HepG2 (cell line): Measurements from ENCODE around the gene GPS2. TPM values are rescaled to one million over a fixed set of nuclear protein-coding genes. Genes with fewer than 3 reads are reported as not detected.

Experiments
- ATAC-seq: fragments of 200-7000 bp; cut with Tn5 transposase; 3 replicates; pipeline ENCODE4 v1.9.1; 2020; ENCODE audit warnings: mild to moderate bottlenecking, moderate library complexity
- BruUV-seq: library from RNA; stranded (reverse); fragments of 400-500 nt; replicated peaks from 2 replicates; lab custom pipeline; 2021; lab: Mats Ljungman, UMichigan
- CTCF ChIA-PET: fragments of 300-600 bp; formaldehyde crosslinking; extraction: SDS; loops from one replicate; lab custom pipeline; 2021; ENCODE audit warnings: low total read pairs, inconsistent platforms, low intra/inter-chr PET ratio; lab: Yijun Ruan, JAX
- POLR2A ChIA-PET: fragments of 350-600 bp; sonication (Branson Sonifier 250); formaldehyde crosslinking; loops from one replicate; lab custom pipeline; 2020; ENCODE audit warnings: antibody characterized with exemption, inconsistent platforms; lab: Yijun Ruan, JAX
- DNase-seq: peaks from one replicate; pipeline ENCODE4 v3.0.0-alpha.2; 2015; ENCODE audit warnings: low spot score
- FAIRE-seq: peaks from 3 replicates; lab custom pipeline; 2011; peaks lifted over from hg19 to GRCh38; lab: Jason Lieb, UNC
- H2AFZ ChIP-seq: one replicate; pipeline ENCODE4 v1.6.1; 2011; ENCODE audit warnings: low read length, inconsistent platforms
- H3K27ac ChIP-seq: fragments of 300-600 bp; 3 replicates; pipeline ENCODE4 v1.8.0; 2011; ENCODE audit warnings: mixed run types, mild to moderate bottlenecking, mixed read lengths, low read length, inconsistent platforms; ENCODE audit not compliant: insufficient read depth; ENCODE audit errors: extremely low read length
- H3K27me3 ChIP-seq, 2 experiments: fragments of 200-600 bp in 1 of 2; 2 replicates in 1 of 2; 3 replicates in 1 of 2; pipeline versions ENCODE4 v1.6.0 to v1.8.0; 2011; ENCODE audit warnings: low read length in 2 of 2, mild to moderate bottlenecking in 2 of 2, moderate library complexity in 2 of 2, inconsistent platforms in 1 of 2; ENCODE audit not compliant: insufficient read depth in 2 of 2, control insufficient read depth in 1 of 2
- H3K36me3 ChIP-seq, 2 experiments: fragments of 200-600 bp in 1 of 2; replicated peaks in 1 of 2; 2 replicates in 1 of 2; 3 replicates in 1 of 2; pipeline versions ENCODE4 v1.5.1 to v1.8.0; 2011; ENCODE audit warnings: low read length in 2 of 2, inconsistent platforms in 1 of 2; ENCODE audit not compliant: insufficient read depth in 2 of 2, control insufficient read depth in 1 of 2
- H3K4me1 ChIP-seq: 2 replicates; pipeline ENCODE4 v1.5.1; 2012; ENCODE audit warnings: low read length, inconsistent platforms; ENCODE audit not compliant: insufficient read depth
- H3K4me2 ChIP-seq: 2 replicates; pipeline ENCODE4 v1.6.0; 2011; ENCODE audit warnings: low read depth, low read length, inconsistent platforms
- H3K4me3 ChIP-seq, 3 experiments: fragments of 200-600 bp in 1 of 3; sonication (generic), shearing (Covaris generic) in 1 of 3; replicated peaks in 1 of 3; 2 replicates each; pipeline ENCODE4 v1.5.1; 2011 to 2016; ENCODE audit warnings: low read length in 3 of 3, inconsistent platforms in 2 of 3, low read depth in 2 of 3, mild to moderate bottlenecking in 2 of 3, control low read depth in 1 of 3, mixed read lengths in 1 of 3; ENCODE audit not compliant: insufficient read depth in 1 of 3
- H3K79me2 ChIP-seq: one replicate; pipeline ENCODE4 v1.6.1; 2011; ENCODE audit warnings: low read length, inconsistent platforms; ENCODE audit not compliant: insufficient read depth
- H3K9ac ChIP-seq: 2 replicates; pipeline ENCODE4 v1.6.0; 2011; ENCODE audit warnings: mild to moderate bottlenecking, low read depth, low read length, inconsistent platforms; ENCODE audit not compliant: insufficient read depth
- H3K9me3 ChIP-seq: 2 replicates; pipeline ENCODE4 v1.5.1; 2012; ENCODE audit warnings: mild to moderate bottlenecking, low read length
- H4K20me1 ChIP-seq: 2 replicates; pipeline ENCODE4 v1.6.0; 2011; ENCODE audit warnings: inconsistent platforms, mild to moderate bottlenecking, low read length, moderate library complexity; ENCODE audit not compliant: insufficient read depth
- AGO2 ChIP-seq: fragments of 200-400 bp; formaldehyde crosslinking; optimal IDR thresholded peaks from 2 replicates; pipeline ENCODE3; 2017; ENCODE audit warnings: mild to moderate bottlenecking, low read depth, low read length, moderate library complexity
- ARNT2 ChIP-seq: sonication (generic); formaldehyde crosslinking; IDR thresholded peaks from 2 replicates; pipeline ENCODE4 v1.8.0; 2022; ENCODE audit warnings: mild to moderate bottlenecking, low read depth, missing genetic modification reagents, moderate library complexity
- HDAC2 ChIP-seq: sonication (generic); formaldehyde crosslinking; IDR thresholded peaks from 2 replicates; pipeline ENCODE4 v1.4.0; 2020; ENCODE audit warnings: missing genetic modification reagents
- HMG20A ChIP-seq: IDR thresholded peaks from 2 replicates; pipeline ENCODE4 v1.6.1; 2016; ENCODE audit warnings: borderline replicate concordance
- MTERF4 ChIP-seq: sonication (generic); formaldehyde crosslinking; IDR thresholded peaks from 2 replicates; pipeline ENCODE4 v1.8.0; 2023; ENCODE audit warnings: mild to moderate bottlenecking, missing genetic modification reagents
- PCBP1 ChIP-seq: fragments of 200-400 bp; formaldehyde crosslinking; IDR thresholded peaks from 2 replicates; pipeline ENCODE4 v1.6.1; 2017; ENCODE audit warnings: mild to moderate bottlenecking, low read depth, low read length, borderline replicate concordance
- PCBP2 ChIP-seq: fragments of 200-400 bp; formaldehyde crosslinking; optimal IDR thresholded peaks from 2 replicates; pipeline ENCODE3; 2018; ENCODE audit warnings: low read length, low read depth; ENCODE audit not compliant: poor library complexity, severe bottlenecking
- RXRA ChIP-seq: sonication (generic); formaldehyde crosslinking; IDR thresholded peaks from 2 replicates; pipeline ENCODE4 v1.5.1; 2020; ENCODE audit warnings: missing genetic modification reagents
- SMYD3 ChIP-seq: sonication (generic); formaldehyde crosslinking; IDR thresholded peaks from 2 replicates; pipeline ENCODE4 v1.8.1; 2023; ENCODE audit warnings: mild to moderate bottlenecking, missing genetic modification reagents
- SP4 ChIP-seq: sonication (generic); formaldehyde crosslinking; IDR thresholded peaks from 2 replicates; pipeline ENCODE4 v1.8.1; 2023; ENCODE audit warnings: mild to moderate bottlenecking, missing genetic modification reagents
- ZBTB21 ChIP-seq: sonication (generic); formaldehyde crosslinking; IDR thresholded peaks from 2 replicates; pipeline ENCODE4 v1.4.0; 2020; ENCODE audit warnings: missing genetic modification reagents
- ZFYVE20 ChIP-seq: sonication (generic); formaldehyde crosslinking; IDR thresholded peaks from 2 replicates; pipeline ENCODE4 v1.8.0; 2023; ENCODE audit warnings: low read depth, mild to moderate bottlenecking, moderate library complexity, missing genetic modification reagents, borderline replicate concordance
- ZNF180 ChIP-seq: sonication (generic); formaldehyde crosslinking; IDR thresholded peaks from 2 replicates; pipeline ENCODE4 v1.4.0; 2020; ENCODE audit warnings: low read depth, missing genetic modification reagents, borderline replicate concordance
- ZNF574 ChIP-seq: sonication (generic); formaldehyde crosslinking; IDR thresholded peaks from 2 replicates; pipeline ENCODE4 v1.4.0; 2020; ENCODE audit warnings: missing genetic modification reagents
- ZNF850 ChIP-seq: sonication (generic); formaldehyde crosslinking; conservative IDR thresholded peaks from 2 replicates; pipeline ENCODE4 v1.9.0; 2021; ENCODE audit warnings: mild to moderate bottlenecking, missing genetic modification reagents
- WGBS: methylation state at CpG from one replicate; pipeline ENCODE4 v1.1.6; 2017; ENCODE audit warnings: low lambda C conversion rate; 5-methylcytosine and 5-hydroxymethylcytosine counted together
- in situ Hi-C: cut with HindIII; loops from 2 replicates; pipeline ENCODE4 v1.10.0; 2017; ENCODE audit warnings: low pct_unique_long_range_greater_than_20kb; ENCODE audit not compliant: extremely low pct_ligation_motif_present
- intact Hi-C: fragments of 100-400 bp; cut with micrococcal nuclease; formaldehyde crosslinking; loops from one replicate; pipeline ENCODE4 v1.10.0; 2022; ENCODE audit not compliant: unreplicated experiment
- polyA plus RNA-seq, 8 experiments: library from polyadenylated mRNA; depleted of rRNA in 3 of 8; stranded (reverse) in 7 of 8; unstranded in 1 of 8; fragments of >200 nt; fragmentation: Illumina TruSeq in 4 of 8; extraction: Trizol in 4 of 8; gene quantifications; 2 replicates each; pipeline versions ENCODE4 v1.2.1 to v1.2.3, GENCODE V29; 2011 to 2016; ENCODE audit warnings: low read depth in 4 of 8, missing spikeins in 1 of 8, mixed read lengths in 1 of 8; ENCODE audit not compliant: insufficient read depth in 1 of 8
- total RNA-seq, 5 experiments: library from RNA; depleted of rRNA; stranded (reverse); fragments of >200 nt; fragmentation: Illumina TruSeq; extraction: Trizol; gene quantifications; 2 replicates each; pipeline ENCODE4 v1.2.3, GENCODE V29; 2016; ENCODE audit warnings: low read depth in 1 of 5

GPS2 gene
- total and polyA plus RNA-seq, 2 of the 13 experiments (the other 11 are each of a cell fraction or from before 2014, with no cell fraction given), result 58.0 to 59.4 TPM

- TF ChIP-seq ZNF574 (CRISPR knock-in tag), result peak; percentile 45; the same call in 1 of the 2 replicates
- no peak for TF ChIP-seq HMG20A (CRISPR knock-in tag)
- TF ChIP-seq SMYD3 (CRISPR knock-in tag), result no peak
- no peak for TF ChIP-seq ZNF850 (CRISPR knock-in tag)
- TF ChIP-seq ARNT2 (CRISPR knock-in tag), result no peak
These were observed 41.0 kb upstream of the GPS2 start (continued) for GRCh38 chr17:7356072-7356549.

- in situ Hi-C loops, result loop anchor here (5.0 kb wide), 1 partner anchor 82 kb away; the partner anchor contains the start of genes FGF11 and TMEM102
- no peak overlapping the region for H3K27ac ChIP-seq
- WGBS, result 59% methylated on average over 8 of the region's 8 CpGs
- no peaks in the 10 kb centered on the region for H3K36me3 ChIP-seq
- no peak for FAIRE-seq
- H3K4me2 ChIP-seq, result no peak overlapping the region
- no peaks in the 10 kb centered on the region for H3K79me2 ChIP-seq
- BruUV-seq, result no TSS peak
- ChIA-PET CTCF (interaction anchor here (0.9 to 2.0 kb wide), 3 partner anchors 44 to 204 kb away, joined by 3 to 11 read pairs (median 5); no protein-coding TSS in a partner anchor), POLR2A (interaction anchor here (1.0 to 7.0 kb wide), 6 partner anchors 26 to 229 kb away, joined by 3 to 44 read pairs (median 4); partner anchors contain the start of genes CHRNB1, MPDU1, NEURL4 and POLR2A)
- H3K27me3 ChIP-seq, result peaks cover 0 to 11% of the 10 kb centered on the region in 2 experiments; a peak in 2 of 5 replicates
- no peak for ATAC-seq
- no peaks in the 10 kb centered on the region for H4K20me1 ChIP-seq
- H3K4me3 ChIP-seq, result no peak overlapping the region
- intact Hi-C loops, result loop anchor here (5.0 to 10.0 kb wide), 4 partner anchors 47 to 209 kb away; partner anchors contain the start of genes POLR2A, SENP3, SLC35G6 and TMEM256
- peaks cover 26% of the 10 kb centered on the region for H3K4me1 ChIP-seq
- DNase-seq, result no peak
- H3K9me3 ChIP-seq, result no peaks in the 10 kb centered on the region
- H3K9ac ChIP-seq, result no peak overlapping the region
- H2AFZ ChIP-seq, result no peak overlapping the region
- TF ChIP-seq RXRA (no peak), ZFYVE20 (CRISPR knock-in tag) (no peak), AGO2 (no peak), MTERF4 (CRISPR knock-in tag) (0 out of 2 replicates have a peak, but pooled peaks have one; percentile 21), PCBP2 (peak; percentile 79), SP4 (CRISPR knock-in tag) (no peak), HDAC2 (CRISPR knock-in tag) (no peak), ZBTB21 (CRISPR knock-in tag) (no peak), PCBP1 (peak; percentile 14; the same call in 1 of the 2 replicates), ZNF180 (CRISPR knock-in tag) (no peak)
These were observed 40.4 kb upstream of the GPS2 start for GRCh38 chr17:7355573-7355972.
